NCI-H146 treated with DMSO at 0.1 percent for 48 hours (cell line): ENCODE measurements around the gene DKK3.

Experiments used
- DNase-seq: peaks from one replicate; lab custom pipeline; 2025; ENCODE audit not compliant: unreplicated experiment; lab: John Stamatoyannopoulos, UW

The DKK3 gene

DNA sequence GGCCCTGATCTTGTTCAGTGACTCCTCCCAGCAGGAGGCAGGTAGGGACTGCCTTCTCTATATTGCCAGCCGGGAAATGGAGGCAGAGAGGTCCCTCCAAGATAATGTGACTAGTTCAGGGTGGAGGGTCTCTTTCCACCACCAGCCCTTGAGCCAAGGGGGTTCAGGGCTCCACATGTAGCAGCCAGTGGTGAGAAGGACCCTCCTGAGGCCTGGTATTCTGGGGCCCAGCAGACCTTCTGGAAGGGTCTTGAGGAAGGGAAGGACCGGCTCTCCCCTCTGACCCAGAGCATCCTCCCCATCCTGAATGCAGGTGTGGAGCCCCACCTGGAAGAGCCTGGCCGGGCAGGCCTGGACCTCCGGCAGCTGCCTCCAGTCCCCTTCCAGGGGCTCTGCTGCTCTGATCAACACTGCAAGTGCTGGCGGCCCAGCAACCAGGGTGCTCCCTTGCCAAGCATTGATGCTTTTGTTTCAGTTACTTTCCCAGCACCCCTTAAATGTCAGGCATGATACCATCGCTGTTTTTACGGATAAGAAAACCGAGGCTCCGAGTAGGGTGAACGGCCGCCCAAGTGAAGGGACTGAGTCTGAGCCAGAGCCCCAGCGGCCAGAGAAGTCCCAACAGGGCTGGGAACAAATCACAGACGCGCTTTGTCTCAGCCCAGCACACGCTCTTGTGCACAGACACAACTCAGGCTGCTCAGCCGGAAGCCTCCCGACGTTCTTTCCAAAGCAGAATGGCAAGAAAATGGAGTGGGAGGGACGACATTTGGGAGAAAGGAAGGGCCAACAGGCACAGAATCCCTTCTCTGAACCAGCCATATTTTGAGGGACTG lies 38.8 kb downstream of the DKK3 start:
- no peak for DNase-seq

DNA sequence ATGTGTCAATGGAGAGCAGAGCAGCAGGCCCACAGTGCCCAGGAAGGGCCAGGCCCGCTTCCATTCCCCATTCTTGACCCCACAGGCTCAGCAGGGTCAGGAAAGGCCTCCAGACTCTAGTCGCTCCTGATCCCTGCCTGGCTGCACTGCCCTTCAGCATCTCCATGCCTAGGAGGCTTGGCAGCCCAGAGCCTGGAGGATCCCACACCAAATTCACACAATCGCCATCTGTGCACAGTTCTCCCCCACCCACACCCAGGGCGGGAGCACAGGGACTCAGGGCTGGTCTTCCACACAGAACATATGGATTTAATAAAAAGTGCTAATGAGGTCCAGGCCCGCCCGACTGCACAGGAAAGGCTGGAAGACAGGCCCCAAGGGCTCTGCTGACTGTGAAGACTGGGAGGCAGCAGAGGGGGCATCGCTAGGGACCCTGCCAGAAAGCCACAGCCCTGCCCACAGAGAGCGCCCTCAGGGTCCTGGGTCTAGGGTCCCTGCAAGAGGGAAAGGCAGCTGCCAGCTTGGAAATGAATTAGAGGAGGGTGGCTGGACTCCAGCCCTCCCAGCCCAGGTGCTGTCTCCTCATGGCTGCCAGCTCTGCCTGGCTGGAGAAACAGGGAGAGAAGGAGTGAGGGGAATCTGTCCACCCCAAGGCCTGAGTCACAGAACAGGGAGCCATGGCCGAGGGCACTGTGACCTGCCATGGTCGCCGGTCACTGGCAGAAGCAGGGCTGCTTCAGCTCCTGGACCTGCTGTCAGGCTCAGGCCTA lies 39.7 kb downstream of the DKK3 start:
- DNase-seq, result no peak

DNA sequence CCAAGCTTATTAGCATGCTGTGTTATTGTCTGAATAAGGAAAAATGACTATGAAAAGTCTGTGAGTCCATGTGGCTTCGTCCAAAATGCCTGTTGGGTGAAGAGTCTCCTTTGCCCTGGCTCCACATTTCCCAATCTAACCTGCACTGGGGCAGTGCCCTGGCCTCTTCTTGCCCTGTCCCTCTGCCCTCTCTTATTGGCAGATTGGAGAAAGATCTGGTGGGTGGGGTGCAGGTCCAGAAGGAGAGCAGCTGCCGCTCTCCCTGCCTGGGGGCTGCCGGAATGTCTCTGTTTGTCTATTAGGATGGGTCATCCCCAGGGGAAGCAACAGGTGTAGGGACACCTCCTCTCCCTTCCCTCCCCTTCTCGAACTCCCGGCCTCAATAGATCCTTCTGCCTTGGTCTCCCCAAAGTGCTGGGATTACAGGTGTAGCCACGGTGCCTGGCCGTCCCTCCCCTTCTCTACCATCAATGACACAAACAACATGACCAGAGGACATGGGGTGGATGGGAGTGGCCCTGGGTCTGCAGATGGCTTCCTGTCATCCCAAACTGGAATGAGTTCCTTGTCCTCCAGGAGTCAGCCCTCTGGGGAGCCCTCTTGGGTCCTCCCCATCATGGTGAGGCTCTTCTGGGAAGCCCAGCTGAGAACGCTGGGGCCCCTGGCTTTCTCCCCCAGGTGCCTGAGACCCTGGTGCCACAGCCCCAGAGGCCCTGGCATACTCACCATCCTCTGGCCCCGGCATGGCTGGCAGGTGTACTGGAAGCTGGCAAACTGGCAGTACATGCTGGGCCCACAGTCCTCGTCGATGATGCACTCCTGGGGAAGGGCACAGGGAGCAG lies 40.5 kb downstream of the DKK3 start:
- no peak for DNase-seq

DNA sequence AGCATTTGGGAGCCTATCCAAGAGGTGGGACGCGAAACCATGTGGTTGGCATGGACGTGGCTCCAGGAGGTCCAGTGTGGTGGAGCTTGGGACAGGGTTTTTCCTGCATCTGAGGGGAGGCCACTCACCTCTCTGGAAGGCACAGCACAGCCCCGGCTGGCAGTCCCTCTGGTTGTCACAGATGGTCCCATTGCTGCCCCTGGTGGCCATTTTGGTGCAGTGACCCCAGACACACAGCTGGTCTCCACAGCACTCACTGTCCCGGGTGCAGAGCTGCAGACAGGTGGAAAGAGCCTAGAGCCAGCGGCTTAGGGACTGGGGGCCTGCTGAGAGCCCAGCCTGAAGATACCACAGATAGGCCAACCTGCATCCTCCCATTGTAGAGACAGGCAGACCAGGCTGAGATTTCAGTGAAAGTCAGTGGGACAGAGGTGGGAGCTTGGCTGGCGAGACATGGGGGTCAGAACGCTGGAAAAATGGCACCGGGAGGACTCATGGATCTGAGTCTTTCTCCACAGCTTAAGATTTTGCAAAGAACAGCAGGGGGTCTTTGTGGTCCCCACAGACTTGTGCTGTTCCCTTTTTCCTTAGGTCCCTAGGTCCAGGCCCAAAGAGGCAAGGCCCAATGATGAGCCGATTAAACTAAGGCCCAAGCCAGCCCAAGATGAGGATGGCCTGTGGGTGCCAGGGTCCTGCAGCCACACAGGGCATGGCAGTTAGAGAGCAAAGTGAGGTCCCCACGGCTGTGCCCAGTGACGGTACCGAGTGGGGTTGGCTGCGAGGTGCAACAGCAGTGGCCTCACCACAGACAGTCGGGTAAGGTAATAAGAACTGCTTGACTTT lies 41.4 kb downstream of the DKK3 start:
- DNase-seq, result peak; percentile 32

DNA sequence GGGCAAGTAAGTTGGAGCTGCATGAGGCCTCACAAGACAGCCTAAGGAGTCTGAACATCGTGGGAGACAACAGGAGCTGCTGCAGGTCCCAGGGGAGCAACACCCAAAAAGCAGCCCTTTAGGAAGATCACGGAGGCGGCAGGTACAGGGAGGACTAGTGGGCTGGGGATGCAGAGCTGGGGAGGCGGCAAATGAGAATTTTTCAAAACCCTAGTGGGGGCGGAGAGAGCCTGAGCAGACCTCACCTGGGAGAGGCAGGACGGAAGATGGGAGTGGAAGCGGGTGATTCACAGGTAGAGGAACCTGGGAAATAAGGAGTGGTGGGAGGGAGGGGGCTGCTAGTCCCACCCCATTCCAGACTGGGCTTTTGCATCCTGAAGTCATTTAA lies 42.1 kb downstream of the DKK3 start:
- DNase-seq, result no peak

DNA sequence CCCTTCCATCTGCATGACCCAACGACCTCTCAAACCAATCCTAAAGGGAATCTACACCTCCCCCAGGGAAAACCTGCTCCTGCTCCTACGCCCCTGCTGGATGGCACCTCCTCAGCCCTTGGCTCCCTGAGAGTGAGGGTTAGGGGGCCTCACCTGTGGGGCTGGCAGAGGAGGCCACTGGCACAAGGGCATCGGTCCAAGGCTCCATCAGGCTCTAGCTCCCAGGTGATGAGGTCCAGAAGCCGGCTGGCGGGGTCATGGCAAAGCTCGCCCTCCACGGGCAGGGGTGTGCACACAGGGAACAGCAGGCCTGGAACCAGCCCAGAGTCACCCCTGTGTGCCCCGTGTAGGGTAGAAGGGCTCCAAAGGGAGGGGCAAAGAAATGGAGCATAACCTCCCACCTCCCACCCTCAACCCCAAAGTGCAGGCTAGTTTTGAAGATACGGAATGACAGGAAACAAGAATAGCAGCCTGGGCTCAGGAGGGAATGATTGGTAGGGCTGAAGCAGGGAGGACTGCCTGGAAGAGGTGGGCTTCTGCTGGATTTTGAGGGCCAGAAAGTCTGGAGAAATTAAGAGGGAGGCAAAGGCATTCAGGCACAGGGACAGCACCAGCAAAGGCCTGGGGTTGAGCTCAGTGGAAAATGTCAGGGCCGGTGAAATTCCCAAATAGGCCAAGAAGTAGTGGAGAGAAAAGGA lies 42.6 kb downstream of the DKK3 start:
- DNase-seq, result no peak

DNA sequence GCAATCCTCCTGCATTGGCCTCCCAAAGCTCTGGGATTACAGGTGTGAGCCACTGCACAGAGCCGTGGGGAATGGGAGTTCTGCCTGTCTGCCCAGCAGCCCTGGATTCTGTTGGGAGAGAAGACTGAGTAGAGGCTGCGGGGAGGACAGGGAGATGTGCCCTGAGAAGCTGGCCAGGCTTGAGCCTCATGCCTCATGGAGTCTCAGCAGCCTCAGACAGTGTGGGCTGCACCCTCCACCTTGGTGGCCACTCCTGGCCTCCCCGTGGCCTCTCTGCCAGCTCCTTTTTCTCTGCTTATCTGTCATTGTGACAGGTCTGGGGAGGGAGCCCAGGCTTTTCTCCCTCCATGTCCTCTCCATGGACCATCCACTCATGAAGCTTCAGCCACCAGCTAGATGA lies 43.2 kb downstream of the DKK3 start:
- DNase-seq, result no peak

DNA sequence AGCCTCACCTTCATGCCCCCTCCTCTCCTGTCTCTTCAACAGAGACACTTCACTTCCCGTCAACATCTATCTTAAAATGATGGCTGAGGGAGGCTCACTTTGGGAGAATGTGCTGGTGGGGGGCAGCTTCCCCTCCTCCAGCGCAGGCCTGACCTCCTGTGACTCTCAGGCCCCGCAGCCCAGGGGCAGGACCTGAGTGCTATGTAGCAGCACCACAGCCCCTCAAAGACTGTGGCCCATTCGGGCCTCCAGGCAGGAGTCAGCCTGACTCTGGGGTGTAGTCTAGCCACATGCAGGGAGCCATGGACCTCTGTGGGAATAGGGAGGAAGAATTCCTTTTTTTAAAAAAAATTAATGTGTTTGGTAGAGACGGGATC lies 43.7 kb downstream of the DKK3 start:
- DNase-seq, result no peak

DNA sequence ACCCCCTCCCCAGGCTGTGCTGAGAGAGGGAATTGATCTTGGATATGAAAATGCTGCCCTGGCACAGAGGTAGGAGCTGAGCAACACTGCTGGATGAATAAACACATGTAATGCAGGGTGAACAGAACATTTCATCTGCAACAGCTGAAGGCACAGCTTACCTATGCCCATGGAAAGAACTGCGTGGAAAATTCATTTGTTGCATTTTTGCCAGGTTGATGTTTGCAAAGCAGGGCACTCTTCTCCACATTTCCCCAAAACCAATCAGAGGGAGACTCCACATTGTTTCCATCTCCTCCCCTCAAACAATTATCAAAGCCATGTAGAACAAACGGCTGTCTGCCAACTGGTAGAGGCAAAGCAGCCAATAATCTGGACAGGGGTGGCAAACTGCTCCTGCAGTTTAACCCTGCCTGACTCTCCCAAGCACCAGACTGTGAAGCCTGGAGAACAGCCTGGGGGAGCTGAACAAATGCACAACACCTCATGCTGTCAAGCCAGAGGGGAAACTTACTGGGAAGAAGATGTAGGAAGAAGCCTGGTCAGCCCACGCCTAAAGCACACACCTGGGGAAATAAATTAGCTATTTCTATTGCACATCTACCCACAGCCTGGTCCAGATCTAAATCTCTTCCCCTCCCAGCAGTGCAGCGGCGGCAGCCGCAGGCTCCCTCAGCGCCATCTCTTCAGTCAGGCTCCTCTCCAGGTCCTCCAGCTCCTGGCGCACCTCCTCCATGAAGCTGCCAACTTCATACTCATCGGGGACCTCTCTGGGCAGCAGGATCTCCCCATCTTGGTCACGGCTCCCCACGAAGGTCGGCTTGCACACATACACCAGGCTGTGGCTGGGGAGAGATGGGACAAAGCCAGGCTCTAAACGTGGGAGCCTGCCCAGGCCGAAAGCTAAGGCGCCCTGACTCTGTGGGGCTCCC lies 44.3 kb downstream of the DKK3 start:
- no peak for DNase-seq

DNA sequence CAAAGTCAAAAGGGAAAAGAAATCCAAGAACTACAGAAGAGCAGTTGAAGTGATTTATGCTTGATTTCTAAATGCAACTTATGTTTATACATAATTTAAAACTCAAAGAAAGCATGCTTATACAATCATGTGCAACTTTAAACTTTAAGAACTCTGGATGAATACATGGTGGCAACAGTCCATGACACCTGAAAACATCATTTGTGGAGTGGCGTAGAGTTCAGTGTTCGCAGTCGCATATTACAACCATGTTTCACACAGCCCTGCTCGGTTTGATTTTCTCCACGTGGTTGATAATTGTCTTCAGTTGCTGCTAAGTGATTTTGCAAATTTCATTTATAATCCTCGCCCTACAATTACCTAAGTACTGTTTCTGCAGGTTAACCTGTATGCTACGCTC lies 45.4 kb downstream of the DKK3 start:
- DNase-seq, result no peak

DNA sequence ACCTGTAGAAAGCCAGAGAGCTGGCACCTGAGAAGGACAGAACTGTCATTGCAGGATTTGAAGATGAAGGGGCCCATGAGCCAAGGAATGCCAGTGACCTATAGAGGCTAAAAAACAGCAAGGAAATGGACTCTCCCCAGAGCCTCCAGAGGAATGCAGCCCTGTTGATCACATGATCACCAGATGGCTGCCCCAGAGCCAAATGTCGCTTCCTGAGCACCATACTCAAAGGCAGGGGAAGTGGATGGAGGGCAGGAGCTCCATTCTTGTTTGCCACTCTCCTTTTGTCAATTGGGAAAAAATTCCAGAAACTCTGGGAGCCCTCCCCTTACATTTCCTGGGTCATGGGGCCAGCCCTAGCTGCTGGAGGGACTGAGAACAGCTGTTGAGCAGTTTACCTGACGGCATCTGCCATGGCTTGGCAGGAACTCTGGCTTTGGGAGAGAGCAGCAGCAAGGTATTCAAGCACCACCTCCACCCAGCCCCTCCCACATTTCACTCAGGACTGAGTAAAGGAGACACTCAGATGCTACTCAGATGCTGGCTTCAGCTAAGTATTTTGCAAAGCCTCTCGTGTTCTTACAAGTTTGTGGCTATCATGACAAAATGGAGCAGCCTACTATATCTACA lies 46.9 kb downstream of the DKK3 start:
- DNase-seq, result no peak

DNA sequence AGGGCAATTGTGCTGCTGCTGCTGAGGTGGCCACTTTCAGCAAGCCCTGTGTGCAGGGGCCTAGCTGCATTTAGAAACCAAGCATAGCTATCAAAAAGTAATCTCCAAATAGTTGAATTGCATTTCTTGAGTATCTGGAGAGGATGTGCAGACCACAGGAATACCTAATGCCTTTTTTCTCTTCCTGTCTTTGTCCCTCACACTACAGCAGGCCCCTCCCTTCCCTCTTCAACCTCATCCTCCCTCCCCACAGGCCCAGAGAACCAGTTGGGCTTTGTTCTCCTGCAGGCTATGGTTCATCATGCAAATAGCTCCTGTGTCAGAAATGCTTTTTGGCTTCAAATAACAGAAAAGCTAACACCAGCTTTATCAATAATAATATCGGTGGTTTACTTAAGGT lies 47.7 kb downstream of the DKK3 start:
- DNase-seq, result no peak

DNA sequence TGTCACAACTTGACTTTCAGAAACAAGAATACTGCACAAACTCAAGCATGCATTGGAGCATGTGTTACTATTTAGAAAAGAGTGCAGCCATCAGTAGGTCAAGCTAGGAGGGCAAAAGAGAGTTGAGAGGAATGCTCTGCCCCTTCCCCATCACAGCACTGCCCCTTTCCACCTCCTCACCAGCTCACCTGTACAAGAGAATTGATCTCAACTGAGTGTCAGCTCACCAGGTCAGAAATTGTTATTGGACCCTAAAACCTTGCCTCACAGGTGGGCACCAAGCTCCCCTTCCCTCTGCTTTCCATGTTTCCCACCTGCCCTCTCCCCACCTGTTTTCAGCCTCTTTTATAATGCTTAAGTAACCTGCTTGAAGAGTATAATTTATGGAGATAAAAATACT lies 48.8 kb downstream of the DKK3 start:
- DNase-seq, result no peak

DNA sequence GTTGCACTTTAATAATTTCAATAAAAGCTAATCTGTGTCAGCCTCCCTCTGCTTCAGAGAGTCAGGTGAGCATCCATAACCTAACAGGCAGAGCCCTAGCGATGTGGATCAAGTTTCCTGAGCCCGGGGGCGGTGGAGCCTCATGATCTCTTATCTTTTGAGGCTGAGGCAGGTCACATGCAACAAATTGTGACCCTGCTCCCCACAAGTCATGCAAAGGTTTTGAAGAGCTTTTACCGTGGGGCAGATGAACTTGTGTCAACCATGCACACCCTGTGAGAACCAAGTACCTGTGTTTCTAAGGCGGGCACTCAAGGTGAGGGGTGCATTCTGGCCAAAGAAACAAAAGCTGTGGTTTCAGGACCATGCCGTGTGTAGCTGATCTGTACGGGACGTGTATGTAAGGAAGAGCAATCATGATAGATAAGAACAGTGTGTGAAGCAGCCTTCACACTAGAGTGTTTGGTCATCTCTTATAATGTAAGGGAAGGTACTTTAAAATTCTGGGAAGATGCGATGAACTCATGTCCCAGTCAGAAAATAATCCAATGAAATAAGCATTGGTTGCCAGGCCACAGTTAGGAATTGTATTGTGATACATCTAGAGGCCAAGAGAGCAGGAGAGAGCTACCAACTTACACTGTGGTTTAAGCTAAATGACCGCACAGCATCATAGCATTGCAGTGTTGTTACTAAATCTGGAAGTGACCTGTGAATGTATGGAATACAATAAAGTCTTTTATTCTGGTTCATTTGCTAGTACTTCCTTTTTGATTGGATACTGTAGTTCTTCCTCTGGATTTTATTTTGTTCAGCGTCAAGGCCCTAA lies 49.8 kb downstream of the DKK3 start:
- DNase-seq, result no peak

DNA sequence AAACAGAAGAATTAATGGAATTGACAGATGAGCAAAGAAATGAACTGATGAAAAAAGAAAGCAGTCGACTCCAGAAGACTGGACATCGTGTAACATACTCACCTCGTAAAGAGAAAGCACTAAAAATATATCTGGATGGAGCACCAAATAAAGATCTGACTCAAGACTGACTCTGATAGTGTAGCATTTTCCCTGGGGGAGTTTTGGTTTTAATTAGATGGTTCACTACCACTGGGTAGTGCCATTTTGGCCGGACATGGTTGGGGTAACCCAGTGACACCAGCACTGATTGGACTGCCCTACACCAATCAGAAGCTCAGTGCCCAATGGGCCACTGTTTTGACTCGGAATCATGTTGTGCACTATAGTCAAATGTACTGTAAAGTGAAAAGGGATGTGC lies 52.4 kb downstream of the DKK3 start:
- DNase-seq, result no peak

DNA sequence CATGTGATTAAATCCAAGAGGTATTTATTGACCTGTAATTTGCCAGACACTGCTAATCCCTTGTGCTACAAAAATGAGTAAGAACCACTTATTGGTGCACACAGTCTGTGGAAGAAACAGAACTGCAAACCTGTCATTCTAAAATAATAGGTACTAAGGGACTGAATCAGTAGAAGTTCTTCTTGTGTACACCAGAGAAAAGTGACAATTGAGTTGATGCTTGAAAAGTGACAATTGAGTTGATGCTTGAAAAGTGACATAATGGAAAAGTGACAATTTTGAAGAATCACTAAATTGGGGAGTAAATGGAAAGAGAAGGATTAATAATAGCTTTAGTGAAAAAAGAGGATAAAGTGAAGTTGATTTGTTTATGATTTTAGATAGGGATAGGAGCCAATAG lies 56.4 kb downstream of the DKK3 start:
- DNase-seq, result no peak

DNA sequence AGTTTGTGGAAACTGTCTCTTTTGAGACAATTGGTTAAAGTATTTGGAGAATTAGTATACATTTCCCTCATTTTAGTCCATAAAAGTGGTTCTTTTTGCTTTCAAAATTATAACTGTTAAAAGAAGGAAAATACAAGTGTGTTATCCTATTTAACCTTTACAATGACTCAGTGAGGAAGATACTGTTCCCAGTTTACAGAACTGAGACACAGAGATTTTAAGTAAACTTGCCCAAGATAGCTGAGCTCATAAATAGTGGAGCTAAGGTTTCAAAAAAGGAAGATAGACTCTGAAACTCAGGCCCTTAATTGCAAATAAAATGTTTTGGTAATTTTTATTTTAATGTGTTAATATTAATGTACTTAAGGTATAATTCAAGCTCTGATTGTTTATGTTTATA lies 58.9 kb downstream of the DKK3 start:
- DNase-seq, result no peak
